Neuronal stem cell (in vitro differentiated cells): ENCODE measurements around the gene PPIL6.
A peak's percentile ranks its signal among the peaks of the same experiment; 100 is the strongest.

Source experiments
- DNase-seq: peaks from one replicate; pipeline ENCODE4 v3.0.0-alpha.2; 2013; ENCODE audit warnings: low spot score
- H2AFZ ChIP-seq: one replicate; pipeline ENCODE4 v1.6.1; 2013; ENCODE audit warnings: mild to moderate bottlenecking, low read length, inconsistent platforms
- H2AK5ac ChIP-seq: 2 replicates; pipeline ENCODE4 v1.6.1; 2013; ENCODE audit warnings: low read depth, mild to moderate bottlenecking, inconsistent platforms, low read length, moderate library complexity, mixed read lengths
- H2BK120ac ChIP-seq: 2 replicates; pipeline ENCODE4 v1.6.1; 2013; ENCODE audit warnings: low read depth, mild to moderate bottlenecking, inconsistent platforms, low read length, moderate library complexity, mixed read lengths
- H2BK12ac ChIP-seq: one replicate; pipeline ENCODE4 v1.6.1; 2013; ENCODE audit warnings: low read length, inconsistent platforms
- H2BK15ac ChIP-seq: 2 replicates; pipeline ENCODE4 v1.6.1; 2013; ENCODE audit warnings: mild to moderate bottlenecking, low read length, inconsistent platforms, mixed read lengths
- H2BK5ac ChIP-seq: one replicate; pipeline ENCODE4 v1.6.1; 2013; ENCODE audit warnings: inconsistent platforms, mild to moderate bottlenecking, low read length, moderate library complexity
- H3K14ac ChIP-seq: one replicate; pipeline ENCODE4 v1.6.1; 2013; ENCODE audit warnings: low read length, inconsistent platforms
- H3K18ac ChIP-seq: 2 replicates; pipeline ENCODE4 v1.6.1; 2013; ENCODE audit warnings: low read length, inconsistent platforms
- H3K23ac ChIP-seq: 2 replicates; pipeline ENCODE4 v1.6.1; 2013; ENCODE audit warnings: low read depth, mild to moderate bottlenecking, mixed read lengths, low read length, inconsistent platforms; ENCODE audit not compliant: poor library complexity
- H3K27ac ChIP-seq: replicated peaks from 3 replicates; pipeline ENCODE4 v1.5.1; 2013; ENCODE audit warnings: low read length, inconsistent platforms
- H3K27me3 ChIP-seq, 3 experiments: 2 replicates each; pipeline ENCODE4 v1.6.1; 2013; ENCODE audit warnings: low read length in 3 of 3, mild to moderate bottlenecking in 2 of 3, inconsistent platforms in 1 of 3, low read depth in 1 of 3, mixed read lengths in 1 of 3, moderate library complexity in 1 of 3; ENCODE audit not compliant: control insufficient read depth in 3 of 3, insufficient read depth in 3 of 3
- H3K36me3 ChIP-seq, 2 donors: replicated peaks in 1 of 2; 2 replicates each; pipeline ENCODE4 v1.6.1; 2013; ENCODE audit warnings: low read length in 2 of 2; ENCODE audit not compliant: control insufficient read depth in 2 of 2, insufficient read depth in 2 of 2
- H3K4ac ChIP-seq: 2 replicates; pipeline ENCODE4 v1.6.1; 2013; ENCODE audit warnings: inconsistent platforms, mild to moderate bottlenecking, low read length, moderate library complexity
- H3K4me1 ChIP-seq, 2 donors: 1 replicate in 1 of 2; 2 replicates in 1 of 2; pipeline ENCODE4 v1.6.1; 2013; ENCODE audit warnings: low read length in 2 of 2, low read depth in 1 of 2; ENCODE audit not compliant: control insufficient read depth in 2 of 2, insufficient read depth in 1 of 2
- H3K4me2 ChIP-seq: one replicate; pipeline ENCODE4 v1.6.1; 2013; ENCODE audit warnings: mild to moderate bottlenecking, low read length, inconsistent platforms; ENCODE audit not compliant: insufficient read depth, poor library complexity, severe bottlenecking
- H3K4me3 ChIP-seq, 2 donors: 2 replicates each; pipeline ENCODE4 v1.5.1; 2013; ENCODE audit warnings: low read length in 2 of 2, mild to moderate bottlenecking in 2 of 2, inconsistent platforms in 1 of 2, moderate library complexity in 1 of 2
- H3K79me1 ChIP-seq: one replicate; pipeline ENCODE4 v1.6.1; 2013; ENCODE audit warnings: low read depth, mild to moderate bottlenecking, inconsistent platforms, low read length, moderate library complexity
- H3K9ac ChIP-seq: one replicate; pipeline ENCODE4 v1.6.1; 2013; ENCODE audit warnings: mild to moderate bottlenecking, low read depth, low read length, inconsistent platforms; ENCODE audit not compliant: poor library complexity
- H3K9me3 ChIP-seq, 2 donors: replicated peaks in 1 of 2; 2 replicates each; pipeline versions ENCODE3 to v1.6.1; 2013; ENCODE audit warnings: low read length in 2 of 2, mild to moderate bottlenecking in 2 of 2, inconsistent platforms in 1 of 2, low read depth in 1 of 2, mixed read lengths in 1 of 2, moderate library complexity in 1 of 2; ENCODE audit not compliant: control insufficient read depth in 2 of 2, insufficient read depth in 1 of 2
- H4K8ac ChIP-seq: one replicate; pipeline ENCODE4 v1.6.1; 2013; ENCODE audit warnings: low read depth, mild to moderate bottlenecking, inconsistent platforms, low read length, moderate library complexity
- H4K91ac ChIP-seq: one replicate; pipeline ENCODE4 v1.6.1; 2013; ENCODE audit warnings: low read length, low read depth, mild to moderate bottlenecking, inconsistent platforms; ENCODE audit not compliant: poor library complexity
- WGBS, 2 donors: extraction: QIAGEN DNeasy Blood & Tissue Kit; methylation state at CpG; one replicate each; pipeline ENCODE4 v1.1.7; 2013; ENCODE audit warnings: missing lambda C conversion rate in 2 of 2, mixed read lengths in 1 of 2; ENCODE audit not compliant: insufficient read length in 2 of 2, insufficient replicate concordance in 1 of 2; ENCODE audit errors: extremely low coverage in 2 of 2; 5-methylcytosine and 5-hydroxymethylcytosine counted together

The PPIL6 gene

GRCh38 chr6:109383438-109383940 lies 56.9 kb downstream of the PPIL6 start:
- Histone ChIP-seq H2BK5ac (no peak overlapping the region), H4K8ac (no peak overlapping the region), H2AK5ac (no peak overlapping the region), H3K4me1 (peaks cover 2% of the 10 kb centered on the region in 2 donors), H4K91ac (no peak overlapping the region), H3K9ac (no peak overlapping the region), H3K18ac (no peak overlapping the region), H2BK12ac (no peak overlapping the region), H2AFZ (peak overlapping the region; percentile 88), H3K27me3 (no peaks in the 10 kb centered on the region), H2BK15ac (no peak overlapping the region), H3K9me3 (no peaks in the 10 kb centered on the region), H3K27ac (no peak overlapping the region), H3K4ac (no peak overlapping the region), H3K23ac (no peak overlapping the region), H3K4me3 (peak overlapping the region in 1 of 2 donors; percentile 95), H3K14ac (no peak overlapping the region), H3K79me1 (peaks cover 2% of the 10 kb centered on the region), H2BK120ac (no peak overlapping the region), H3K4me2 (no peak overlapping the region), H3K36me3 (peaks cover 0 to 10% of the 10 kb centered on the region in 2 donors)
- DNase-seq, result no peak
- WGBS, 2 donors, result no CpG with 5 or more reads among the region's 5 CpGs

GRCh38 chr6:109382576-109383437 lies 57.6 kb downstream of the PPIL6 start:
- Histone ChIP-seq H2BK15ac (no peak overlapping the region), H2AK5ac (no peak overlapping the region), H3K9me3 (no peaks in the 10 kb centered on the region), H3K9ac (peak overlapping the region; percentile 95), H3K18ac (peak overlapping the region; percentile 100), H3K4me3 (peak overlapping the region; percentile 95 to 100), H2BK5ac (peak overlapping the region; percentile 99), H3K23ac (peak overlapping the region; percentile 98), H3K14ac (no peak overlapping the region), H3K36me3 (peaks cover 0 to 17% of the 10 kb centered on the region in 2 donors), H3K27ac (peak overlapping the region; percentile 99), H4K8ac (no peak overlapping the region), H2BK120ac (peak overlapping the region; percentile 84), H3K4me2 (peak overlapping the region; percentile 71), H3K4ac (no peak overlapping the region), H4K91ac (peak overlapping the region; percentile 99), H3K79me1 (peaks cover 2% of the 10 kb centered on the region), H2AFZ (peak overlapping the region; percentile 88), H3K4me1 (peaks cover 2% of the 10 kb centered on the region in 2 donors), H2BK12ac (peak overlapping the region; percentile 99), H3K27me3 (no peaks in the 10 kb centered on the region)
- DNase-seq, result peak; percentile 97
- no CpG with 5 or more reads among the region's 42 CpGs for WGBS, 2 donors

DNA sequence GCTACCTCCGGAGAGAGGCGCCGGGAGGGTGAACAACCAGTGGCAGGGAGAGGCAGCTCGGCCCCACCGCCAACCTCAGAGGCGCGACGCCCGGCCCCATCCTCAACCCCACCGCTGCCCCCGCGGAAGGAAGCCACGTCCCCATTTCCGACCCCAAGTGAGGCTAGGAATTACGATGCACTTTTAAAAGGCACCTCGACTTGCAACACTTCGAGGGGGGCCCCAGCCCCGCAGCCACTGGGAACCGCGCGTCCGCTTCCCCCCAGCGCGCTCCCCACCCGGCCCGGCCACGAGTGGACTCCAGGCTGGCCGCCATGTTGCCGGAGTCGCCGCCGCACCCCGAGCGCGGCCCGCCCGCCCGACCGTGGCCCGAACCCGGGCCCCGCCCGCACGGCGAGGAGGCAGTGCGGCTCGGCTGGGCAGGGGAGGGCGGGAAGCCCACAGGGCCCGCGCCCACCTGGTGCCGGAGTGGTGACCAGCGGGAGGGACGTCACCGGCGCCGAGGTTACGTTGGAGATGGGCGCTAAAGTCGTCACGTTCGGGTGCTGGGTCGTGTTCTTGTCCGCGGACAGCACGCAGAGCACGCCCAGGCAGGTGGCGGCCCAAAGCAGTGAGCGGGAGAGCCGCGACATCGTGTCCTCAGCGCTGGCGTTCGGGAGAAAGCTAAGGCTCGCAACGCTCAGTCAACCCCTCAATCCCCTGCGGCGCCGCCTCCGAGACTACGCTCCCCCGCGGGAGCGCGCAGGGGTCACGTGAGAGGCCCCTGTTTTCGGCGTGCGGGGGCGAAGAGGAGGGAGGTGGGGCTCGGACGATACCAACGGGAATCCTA lies 58.5 kb downstream of the PPIL6 start, which contains the start of gene CD164:
TSS of gene CD164 (minus strand) at position 721 of the 829 bp plus-strand sequence. CDS start at position 632, 89 bp downstream.
- peak within 1 kb of the TSS; percentile 70 for H2AK5ac ChIP-seq
- peak within 1 kb of the TSS; percentile 99 for H2BK12ac ChIP-seq
- peak within 1 kb of the TSS; percentile 97 for H3K14ac ChIP-seq
- H3K4me1 ChIP-seq, result peaks cover 2% of the 10 kb centered on the region in 2 donors
- H2AFZ ChIP-seq, result peak within 1 kb of the TSS; percentile 88
- H3K27ac ChIP-seq, result peak within 1 kb of the TSS; percentile 99
- peak within 1 kb of the TSS; percentile 84 for H2BK120ac ChIP-seq
- H3K9me3 ChIP-seq, result no peaks in the 10 kb centered on the region
- DNase-seq, result no peak
- H2BK5ac ChIP-seq, result peak within 1 kb of the TSS; percentile 99
- H3K23ac ChIP-seq, result peak within 1 kb of the TSS; percentile 98
- H3K4me2 ChIP-seq, result peak within 1 kb of the TSS; percentile 71
- peak within 1 kb of the TSS; percentile 99 for H4K91ac ChIP-seq
- peaks cover 2% of the 10 kb centered on the region for H3K79me1 ChIP-seq
- H4K8ac ChIP-seq, result peak within 1 kb of the TSS; percentile 99
- H3K4me3 ChIP-seq, result peak within 1 kb of the TSS; percentile 95 to 100
- peak within 1 kb of the TSS; percentile 100 for H3K18ac ChIP-seq
- H3K4ac ChIP-seq, result peak within 1 kb of the TSS; percentile 97
- peak within 1 kb of the TSS; percentile 100 for H3K9ac ChIP-seq
- no peaks in the 10 kb centered on the region for H3K27me3 ChIP-seq
- H2BK15ac ChIP-seq, result peak within 1 kb of the TSS; percentile 97
- no CpG with 5 or more reads among the region's 93 CpGs for WGBS, 2 donors
- peaks cover 0 to 25% of the 10 kb centered on the region in 2 donors for H3K36me3 ChIP-seq
